DOHH2 (cell line): ENCODE results near the gene DMRTA2.

Experiments
- CTCF ChIP-seq: fragments of 200-600 bp; sonication (generic); IDR thresholded peaks from one replicate; pipeline ENCODE4 v1.5.1; 2014; ENCODE audit warnings: antibody characterized with exemption, mild to moderate bottlenecking, low read depth, low read length; ENCODE audit not compliant: poor library complexity, severe bottlenecking
- EZH2phosphoT487 ChIP-seq: fragments of 200-600 bp; sonication (generic); IDR thresholded peaks from 2 replicates; pipeline ENCODE4 v1.6.1; 2017; ENCODE audit warnings: borderline replicate concordance, mild to moderate bottlenecking, antibody characterized with exemption, low read length, moderate library complexity, mixed read lengths

DNA sequence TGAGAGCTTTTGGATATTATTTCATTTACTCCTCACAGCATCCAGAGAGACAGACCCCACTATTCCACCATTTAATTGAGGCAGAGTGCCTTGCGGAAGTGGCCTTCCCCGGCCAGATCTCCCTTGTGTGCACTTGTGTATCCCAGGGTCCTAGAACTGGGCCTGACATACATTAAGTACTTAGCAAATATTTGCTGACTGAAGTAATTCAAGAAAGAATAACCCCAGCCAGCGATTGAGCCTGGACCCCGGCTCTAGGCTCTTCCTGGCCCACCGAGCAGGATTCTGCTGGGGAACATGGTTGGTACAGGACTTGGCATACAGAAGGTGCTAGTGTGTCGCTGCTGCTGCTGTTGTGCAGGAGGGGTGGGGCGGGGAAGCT, 8.4 kb downstream of the DMRTA2 start:
- TF ChIP-seq CTCF = no peak
- TF ChIP-seq EZH2phosphoT487 = no peak
